ENCODE results near the gene TSSK2.

The TSSK2 gene

DNA sequence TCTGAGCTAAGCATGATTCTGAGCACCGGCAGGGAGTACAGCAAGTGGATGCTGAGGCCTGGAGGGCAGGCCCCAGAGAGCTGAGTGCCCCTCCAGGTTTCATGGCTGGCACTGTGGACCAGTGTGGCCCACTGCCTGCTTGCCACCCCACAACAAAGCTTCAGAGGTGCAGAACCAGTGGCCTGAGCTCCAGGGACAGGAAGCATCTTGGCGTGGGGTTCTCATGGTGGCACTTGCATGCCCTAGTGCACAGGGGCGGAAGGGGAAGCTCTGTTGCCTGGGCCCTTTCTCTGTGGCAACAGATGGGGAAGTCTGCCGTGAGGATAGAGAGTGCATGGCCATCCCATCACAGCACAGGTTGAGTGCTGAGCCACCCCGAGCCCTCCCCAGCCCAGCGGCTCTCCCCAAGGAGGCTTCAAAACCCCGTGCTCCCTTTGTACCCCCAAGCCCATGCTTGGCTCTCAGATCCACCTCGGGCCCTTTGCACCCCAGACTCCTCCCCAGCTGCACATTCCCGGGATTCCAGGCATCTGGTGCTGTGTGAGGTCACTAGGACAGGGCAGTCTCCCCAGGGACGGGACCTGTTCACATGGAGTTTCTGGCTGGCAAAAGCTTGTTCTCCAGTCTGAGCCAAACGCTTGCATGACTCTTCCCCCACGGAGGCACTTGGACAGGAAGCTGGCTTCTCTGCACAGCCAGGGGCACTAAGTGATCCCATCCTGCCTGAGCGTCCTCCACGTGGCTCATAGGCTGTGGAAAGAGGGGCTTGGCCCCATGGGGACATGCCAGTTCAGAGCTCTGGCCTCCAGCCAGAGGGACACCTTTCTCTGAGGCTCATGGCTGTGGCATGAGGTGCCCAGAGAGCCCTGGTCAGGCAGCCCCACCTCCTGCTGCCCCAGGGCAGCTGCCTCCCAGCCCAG, 43.3 kb downstream of the TSSK2 start:
- Histone ChIP-seq H3K27me3 (peaks cover 12% of the 10 kb centered on the region), H3K4me3 (ENCODE audit: low read depth, low read length) (no peak overlapping the region; the same call in 1 of the 2 replicates), H3K4me1 (peaks cover 16% of the 10 kb centered on the region), H3K36me3 (no peaks in the 10 kb centered on the region; the same call in 1 of the 2 replicates), H3K9me3 (no peaks in the 10 kb centered on the region)
- TF ChIP-seq, protein P1, sequence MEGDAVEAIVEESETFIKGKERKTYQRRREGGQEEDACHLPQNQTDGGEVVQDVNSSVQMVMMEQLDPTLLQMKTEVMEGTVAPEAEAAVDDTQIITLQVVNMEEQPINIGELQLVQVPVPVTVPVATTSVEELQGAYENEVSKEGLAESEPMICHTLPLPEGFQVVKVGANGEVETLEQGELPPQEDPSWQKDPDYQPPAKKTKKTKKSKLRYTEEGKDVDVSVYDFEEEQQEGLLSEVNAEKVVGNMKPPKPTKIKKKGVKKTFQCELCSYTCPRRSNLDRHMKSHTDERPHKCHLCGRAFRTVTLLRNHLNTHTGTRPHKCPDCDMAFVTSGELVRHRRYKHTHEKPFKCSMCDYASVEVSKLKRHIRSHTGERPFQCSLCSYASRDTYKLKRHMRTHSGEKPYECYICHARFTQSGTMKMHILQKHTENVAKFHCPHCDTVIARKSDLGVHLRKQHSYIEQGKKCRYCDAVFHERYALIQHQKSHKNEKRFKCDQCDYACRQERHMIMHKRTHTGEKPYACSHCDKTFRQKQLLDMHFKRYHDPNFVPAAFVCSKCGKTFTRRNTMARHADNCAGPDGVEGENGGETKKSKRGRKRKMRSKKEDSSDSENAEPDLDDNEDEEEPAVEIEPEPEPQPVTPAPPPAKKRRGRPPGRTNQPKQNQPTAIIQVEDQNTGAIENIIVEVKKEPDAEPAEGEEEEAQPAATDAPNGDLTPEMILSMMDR (IDR thresholded peaks at IDR 0.05; ENCODE audit: low read depth, low read length), result no peak
- DNase-seq, result peak; percentile 60

DNA sequence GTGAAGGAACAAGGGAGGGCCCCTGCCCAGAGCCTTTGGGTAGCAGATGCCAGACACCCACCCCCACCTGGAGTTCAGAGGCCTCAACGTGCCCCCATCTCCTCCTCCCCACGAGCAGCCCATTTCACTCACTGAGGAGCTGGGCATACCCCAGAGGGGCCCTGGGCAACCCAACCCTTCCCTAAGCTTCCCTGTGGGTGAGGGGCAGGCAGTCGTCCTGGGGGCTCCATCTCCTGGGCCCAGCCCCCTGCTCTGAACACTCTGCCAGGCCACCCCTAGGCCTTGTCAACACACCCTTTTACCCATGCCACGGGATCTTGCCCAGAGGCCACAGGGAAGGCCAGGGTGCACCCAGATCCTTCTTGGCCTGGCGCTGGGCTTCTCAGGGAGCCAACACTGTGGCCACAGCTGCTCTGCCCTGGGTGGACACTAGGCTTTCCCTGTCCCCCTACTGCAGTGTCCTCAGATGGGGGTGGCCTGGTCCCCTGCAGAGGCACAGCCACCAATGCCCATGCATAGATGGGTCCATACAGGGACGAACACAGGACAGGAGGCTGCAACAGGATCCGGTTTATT, 44.0 kb downstream of the TSSK2 start:
- TF ChIP-seq, protein P1 (IDR thresholded peaks at IDR 0.05; ENCODE audit: low read depth, low read length), result no peak
- no peak overlapping the region for H3K4me3 ChIP-seq (ENCODE audit: low read depth, low read length)
- H3K27me3 ChIP-seq, result peaks cover 5% of the 10 kb centered on the region
- no peaks in the 10 kb centered on the region; the same call in 1 of the 2 replicates for H3K36me3 ChIP-seq
- DNase-seq, result no peak
- H3K4me1 ChIP-seq, result peaks cover 16% of the 10 kb centered on the region
- no peaks in the 10 kb centered on the region for H3K9me3 ChIP-seq

DNA sequence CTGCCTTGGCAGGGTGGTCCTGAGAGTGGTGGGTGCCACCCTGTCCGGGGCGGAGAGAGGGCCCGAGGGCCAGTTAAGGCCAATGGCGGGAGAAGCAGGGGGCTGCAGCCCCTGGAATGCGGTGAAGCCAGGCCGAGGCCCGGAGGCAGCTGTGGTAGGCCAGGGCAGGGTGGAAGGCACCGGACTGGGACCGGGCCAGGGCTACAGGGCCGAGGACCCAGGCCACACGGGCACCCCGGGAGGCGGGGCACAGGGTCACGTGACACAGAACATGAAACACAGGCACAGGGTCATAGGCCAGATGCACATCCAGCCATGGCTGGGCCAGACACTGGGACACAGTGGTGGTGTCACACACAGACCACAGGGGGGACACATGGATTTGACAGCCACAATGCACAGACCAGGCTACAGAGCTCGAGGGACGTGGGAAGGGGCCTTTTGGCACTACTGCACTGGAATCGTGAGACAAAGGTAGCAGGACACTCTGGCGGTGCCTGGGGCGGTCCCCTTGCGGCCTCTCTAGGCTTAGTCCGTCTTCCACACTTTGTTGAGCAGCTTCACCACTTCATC, 44.6 kb downstream of the TSSK2 start:
- no peaks in the 10 kb centered on the region; the same call in 1 of the 2 replicates for H3K36me3 ChIP-seq
- TF ChIP-seq, protein P1 (IDR thresholded peaks at IDR 0.05; ENCODE audit: low read depth, low read length), result no peak
- no peaks in the 10 kb centered on the region for H3K27me3 ChIP-seq
- DNase-seq, result no peak
- H3K4me3 ChIP-seq (ENCODE audit: low read depth, low read length), result no peak overlapping the region
- peaks cover 16% of the 10 kb centered on the region for H3K4me1 ChIP-seq
- H3K9me3 ChIP-seq, result no peaks in the 10 kb centered on the region

- no peak overlapping the region for H3K4me3 ChIP-seq (ENCODE audit: low read depth, low read length)
- H3K36me3 ChIP-seq, result no peaks in the 10 kb centered on the region; the same call in 1 of the 2 replicates
- H3K27me3 ChIP-seq, result no peaks in the 10 kb centered on the region
- H3K4me1 ChIP-seq, result peaks cover 16% of the 10 kb centered on the region
- TF ChIP-seq, protein P1 (IDR thresholded peaks at IDR 0.05; ENCODE audit: low read depth, low read length), result no peak
- H3K9me3 ChIP-seq, result no peaks in the 10 kb centered on the region
- DNase-seq, result peak; percentile 49
Measured at GRCh38 chr22:19176175-19176643, 45.1 kb downstream of the TSSK2 start.

- H3K4me1 ChIP-seq, result peaks cover 16% of the 10 kb centered on the region
- no peaks in the 10 kb centered on the region for H3K9me3 ChIP-seq
- TF ChIP-seq, protein P1 (IDR thresholded peaks at IDR 0.05; ENCODE audit: low read depth, low read length), result no peak
- H3K36me3 ChIP-seq, result no peaks in the 10 kb centered on the region; the same call in 1 of the 2 replicates
- H3K4me3 ChIP-seq (ENCODE audit: low read depth, low read length), result peak overlapping the region; percentile 11; the same call in 1 of the 2 replicates
- no peak for DNase-seq
- H3K27me3 ChIP-seq, result no peaks in the 10 kb centered on the region
Measured at GRCh38 chr22:19176732-19177131, 45.6 kb downstream of the TSSK2 start.

All from BE2C (cell line).